Effector memory CD4-positive, alpha-beta T cell (primary cell): Measurements from ENCODE around the gene SPINK4.

Experiments used
- DNase-seq, 3 donors: peaks; one replicate each; pipeline ENCODE4 v3.0.0-alpha.2; 2020
- H3K27ac ChIP-seq: 2 replicates; pipeline ENCODE4 v1.7.0; 2013; ENCODE audit warnings: mild to moderate bottlenecking, low read length, moderate library complexity; ENCODE audit not compliant: insufficient read depth, poor library complexity, severe bottlenecking
- H3K27me3 ChIP-seq: replicated peaks from 2 replicates; pipeline ENCODE4 v1.7.0; 2013; ENCODE audit warnings: mild to moderate bottlenecking, low read length; ENCODE audit not compliant: insufficient read depth, control insufficient read depth, poor library complexity, severe bottlenecking
- H3K36me3 ChIP-seq: 2 replicates; pipeline ENCODE4 v1.7.0; 2013; ENCODE audit warnings: mild to moderate bottlenecking, low read length, moderate library complexity; ENCODE audit not compliant: control insufficient read depth, insufficient read depth
- H3K4me1 ChIP-seq: 2 replicates; pipeline ENCODE4 v1.7.0; 2013; ENCODE audit warnings: low read length, mild to moderate bottlenecking; ENCODE audit not compliant: control insufficient read depth, insufficient read depth, poor library complexity, severe bottlenecking
- H3K4me3 ChIP-seq: 2 replicates; pipeline ENCODE4 v1.7.0; 2013; ENCODE audit warnings: low read length, low read depth, mild to moderate bottlenecking; ENCODE audit not compliant: insufficient read depth, poor library complexity, severe bottlenecking
- H3K9me3 ChIP-seq: 2 replicates; pipeline ENCODE4 v1.7.0; 2013; ENCODE audit warnings: mild to moderate bottlenecking, low read length, moderate library complexity; ENCODE audit not compliant: control insufficient read depth
- total RNA-seq, 3 donors: gene quantifications; one replicate each; lab custom pipeline; 2026; lab: John Stamatoyannopoulos, UW

The SPINK4 gene, protein sequence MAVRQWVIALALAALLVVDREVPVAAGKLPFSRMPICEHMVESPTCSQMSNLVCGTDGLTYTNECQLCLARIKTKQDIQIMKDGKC
- 0 to 0.09 (median 0) reads per million in 3 donors for total RNA-seq

DNA sequence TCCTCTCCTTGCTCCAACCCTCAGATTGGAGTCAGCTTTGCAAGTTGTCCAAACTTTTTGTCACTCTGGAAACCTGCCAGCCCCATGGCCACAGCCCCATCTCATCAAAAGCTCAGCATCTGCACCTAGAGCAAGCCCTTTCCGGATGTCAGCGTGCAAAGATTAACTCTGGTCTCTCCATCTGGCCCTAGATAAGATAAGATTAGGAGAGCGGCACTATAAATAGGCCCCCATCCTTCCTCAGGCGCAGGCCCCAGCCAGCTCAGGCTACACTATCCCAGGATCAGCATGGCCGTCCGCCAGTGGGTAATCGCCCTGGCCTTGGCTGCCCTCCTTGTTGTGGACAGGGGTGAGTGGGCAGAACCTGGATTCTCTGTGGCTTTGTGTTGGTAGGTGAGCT is at the start of gene SPINK4:
SPINK4 (plus strand) TSS at position 247 of the 400 bp plus-strand sequence; CDS start at position 289, 42 bp downstream.
- no peak for DNase-seq

DNA sequence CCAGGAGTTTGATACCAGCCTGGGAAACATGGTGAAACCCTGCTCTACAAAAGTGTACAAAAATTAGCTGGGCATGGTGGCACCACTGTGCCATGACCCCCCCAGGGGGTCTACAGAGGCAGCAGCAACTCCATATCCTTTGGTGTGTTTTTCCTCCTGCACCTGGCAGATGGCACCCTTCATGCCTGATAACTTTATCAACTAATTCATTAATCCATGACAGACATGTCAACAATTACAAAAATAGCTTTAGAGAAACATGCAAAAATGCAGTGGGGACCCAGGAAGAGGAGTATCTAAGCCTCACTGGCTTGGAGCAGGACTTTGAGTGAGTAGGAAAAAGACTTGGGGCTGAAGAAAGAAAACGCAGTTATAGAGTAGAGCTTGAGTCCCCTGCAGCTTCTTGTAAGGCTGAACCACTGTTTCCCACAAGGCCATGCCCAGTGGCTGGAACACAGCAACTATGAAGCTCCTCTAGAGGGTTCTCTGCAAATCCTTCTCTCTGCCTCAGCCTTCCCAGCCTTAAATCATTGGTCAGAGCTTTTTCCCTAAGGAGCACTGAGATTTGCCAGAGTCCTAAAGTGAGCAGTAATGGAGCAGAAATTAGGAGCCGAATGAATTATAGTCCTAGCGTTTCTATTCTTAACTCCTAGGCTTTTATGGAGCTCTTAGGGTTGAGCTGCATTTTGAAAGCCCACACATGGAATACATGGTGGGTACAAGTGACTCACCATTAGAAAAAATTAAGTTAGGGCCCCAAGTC is 47.3 kb upstream of the SPINK4 start:
- H3K27ac ChIP-seq = no peak overlapping the region
- no peaks in the 10 kb centered on the region for H3K36me3 ChIP-seq
- DNase-seq = no peak
- H3K9me3 ChIP-seq = no peaks in the 10 kb centered on the region
- H3K4me3 ChIP-seq = no peak overlapping the region
- no peaks in the 10 kb centered on the region for H3K4me1 ChIP-seq
- H3K27me3 ChIP-seq = no peaks in the 10 kb centered on the region

More for the DNA sequence above, at the start of gene SPINK4:
- no peak within 1 kb of the TSS for H3K27ac ChIP-seq
- H3K4me1 ChIP-seq = no peaks in the 10 kb centered on the region
- H3K4me3 ChIP-seq = no peak within 1 kb of the TSS
- H3K27me3 ChIP-seq = no peaks in the 10 kb centered on the region
- H3K36me3 ChIP-seq = no peaks in the 10 kb centered on the region
- H3K9me3 ChIP-seq = no peaks in the 10 kb centered on the region

GRCh38 chr9:33193818-33194217 is 46.1 kb upstream of the SPINK4 start:
- Histone ChIP-seq H3K36me3 (no peaks in the 10 kb centered on the region), H3K4me1 (no peaks in the 10 kb centered on the region), H3K27ac (no peak overlapping the region), H3K27me3 (no peaks in the 10 kb centered on the region), H3K9me3 (no peaks in the 10 kb centered on the region), H3K4me3 (no peak overlapping the region)
- no peak for DNase-seq

- no peak for DNase-seq
Measured at GRCh38 chr9:33196736-33197135, 43.2 kb upstream of the SPINK4 start.

DNA sequence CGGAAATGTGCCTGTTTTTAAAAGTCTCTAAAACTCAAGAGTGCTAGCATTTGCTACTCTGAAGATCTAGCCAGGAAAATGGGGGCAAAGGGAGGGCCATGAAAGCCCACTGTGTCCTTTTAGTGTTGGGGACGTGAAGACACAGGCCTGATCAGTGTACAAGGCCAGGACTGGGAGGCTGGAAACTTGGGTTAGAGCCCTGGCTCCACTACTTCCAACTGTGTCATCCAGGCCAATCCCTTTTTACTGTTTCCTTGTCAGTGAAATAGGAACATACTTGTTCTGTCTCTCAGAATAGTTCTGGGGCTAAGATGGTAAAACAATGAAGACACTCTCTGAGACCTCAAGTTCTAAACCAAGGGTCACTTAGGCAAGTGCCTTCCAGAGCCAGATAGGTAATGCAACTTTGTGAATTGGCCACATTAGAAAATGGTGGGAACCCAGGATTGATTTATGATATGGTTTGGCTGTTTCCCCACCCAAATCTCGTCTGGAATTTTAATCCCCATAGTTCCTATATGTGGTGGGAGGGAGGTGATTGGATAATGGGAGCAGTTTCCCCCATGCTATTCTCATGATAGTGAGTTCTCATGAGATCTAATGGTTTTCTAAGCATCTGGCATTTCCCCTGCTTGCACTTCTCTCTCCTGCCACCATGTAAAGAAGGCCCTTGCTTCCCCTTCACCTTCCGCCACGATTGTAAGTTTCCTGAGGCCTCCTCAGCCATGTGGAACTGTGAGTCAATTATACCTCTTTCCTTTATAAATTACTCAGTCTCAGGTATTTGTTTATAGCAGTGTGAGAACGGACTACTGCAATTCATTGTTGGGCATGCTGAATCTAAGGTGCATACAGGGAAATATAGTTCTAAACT is 42.5 kb upstream of the SPINK4 start:
- Histone ChIP-seq H3K27ac (no peak overlapping the region), H3K4me3 (no peak overlapping the region), H3K36me3 (no peaks in the 10 kb centered on the region), H3K4me1 (no peaks in the 10 kb centered on the region), H3K27me3 (no peaks in the 10 kb centered on the region), H3K9me3 (no peaks in the 10 kb centered on the region)
- DNase-seq = no peak

More at GRCh38 chr9:33196736-33197135, 43.2 kb upstream of the SPINK4 start:
- Histone ChIP-seq H3K4me1 (no peaks in the 10 kb centered on the region), H3K36me3 (no peaks in the 10 kb centered on the region), H3K27ac (no peak overlapping the region), H3K27me3 (no peaks in the 10 kb centered on the region), H3K9me3 (no peaks in the 10 kb centered on the region), H3K4me3 (no peak overlapping the region)

GRCh38 chr9:33198165-33198564 is 41.8 kb upstream of the SPINK4 start:
- H3K4me1 ChIP-seq = no peaks in the 10 kb centered on the region
- H3K27ac ChIP-seq = no peak overlapping the region
- DNase-seq = no peak
- no peaks in the 10 kb centered on the region for H3K9me3 ChIP-seq
- no peaks in the 10 kb centered on the region for H3K27me3 ChIP-seq
- no peak overlapping the region for H3K4me3 ChIP-seq
- H3K36me3 ChIP-seq = no peaks in the 10 kb centered on the region

GRCh38 chr9:33202018-33202417 is 37.9 kb upstream of the SPINK4 start:
- Histone ChIP-seq H3K27me3 (no peaks in the 10 kb centered on the region), H3K9me3 (no peaks in the 10 kb centered on the region), H3K27ac (no peak overlapping the region), H3K4me1 (no peaks in the 10 kb centered on the region), H3K4me3 (no peak overlapping the region), H3K36me3 (no peaks in the 10 kb centered on the region)
- DNase-seq = no peak

- no peak for DNase-seq
- no peaks in the 10 kb centered on the region for H3K9me3 ChIP-seq
- no peaks in the 10 kb centered on the region for H3K27me3 ChIP-seq
- no peaks in the 10 kb centered on the region for H3K4me1 ChIP-seq
- no peak overlapping the region for H3K27ac ChIP-seq
- H3K36me3 ChIP-seq = no peaks in the 10 kb centered on the region
- no peak overlapping the region for H3K4me3 ChIP-seq
Measured at GRCh38 chr9:33202552-33203201, 37.3 kb upstream of the SPINK4 start.

DNA sequence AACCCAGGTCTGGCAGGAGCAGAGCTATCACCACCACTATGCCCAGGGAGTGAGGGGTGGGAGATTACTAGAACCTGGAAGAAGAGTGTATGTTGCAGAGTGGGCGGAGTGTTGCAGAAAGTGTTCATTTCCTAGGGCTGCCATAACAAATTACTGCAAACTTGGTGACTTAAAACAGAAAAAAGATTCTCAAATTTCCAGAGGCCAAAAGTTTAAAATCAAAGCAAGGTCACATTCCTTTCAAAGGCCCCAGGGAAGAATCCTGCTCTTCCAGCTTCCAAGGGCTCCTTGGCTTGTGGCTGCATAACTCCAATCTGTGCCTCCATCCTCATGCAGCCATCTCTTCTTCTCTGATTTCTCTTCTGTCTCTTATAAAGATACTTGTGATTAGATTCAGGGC is 30.6 kb upstream of the SPINK4 start:
- Histone ChIP-seq H3K27me3 (no peaks in the 10 kb centered on the region), H3K4me1 (no peaks in the 10 kb centered on the region), H3K36me3 (no peaks in the 10 kb centered on the region), H3K4me3 (no peak overlapping the region), H3K27ac (no peak overlapping the region), H3K9me3 (no peaks in the 10 kb centered on the region)
- no peak for DNase-seq
